GM18520 (cell line): ENCODE data around the gene TRAF4.
"Not testable (repeated sequence)": the region's sequence is repeated elsewhere in the genome, so short reads cannot be mapped to it uniquely, and the experiment has no call there.

Experiments
- ATAC-seq: cut with Tn5 transposase; IDR thresholded peaks from one replicate; pipeline ENCODE4 v1.9.1; 2021; ENCODE audit not compliant: unreplicated experiment

TRAF4 gene

GRCh38 chr17:28712705-28713415 is 31.0 kb upstream of the TRAF4 start:
- no peak for ATAC-seq

GRCh38 chr17:28714281-28714680 is 29.5 kb upstream of the TRAF4 start:
- ATAC-seq, result no peak

- ATAC-seq, result no peak
Observed at GRCh38 chr17:28715217-28715616, 28.6 kb upstream of the TRAF4 start.

- ATAC-seq, result no peak
Observed at GRCh38 chr17:28716740-28717577, 26.9 kb upstream of the TRAF4 start.

- no peak for ATAC-seq
Observed at GRCh38 chr17:28717578-28718332, 26.1 kb upstream of the TRAF4 start, which contains the start of gene RAB34. TSS of gene RAB34 (minus strand) at chr17:28717868. CDS start at chr17:28717266, 602 bp downstream.

GRCh38 chr17:28718333-28719020 is 25.3 kb upstream of the TRAF4 start:
- no peak for ATAC-seq

- ATAC-seq, result no peak
Observed at GRCh38 chr17:28719021-28719433, 24.8 kb upstream of the TRAF4 start.

- ATAC-seq, result no peak
Observed at GRCh38 chr17:28720247-28720996, 23.4 kb upstream of the TRAF4 start.

- ATAC-seq, result not testable (repeated sequence)
Observed at GRCh38 chr17:28720997-28721329, 22.8 kb upstream of the TRAF4 start.

- ATAC-seq, result no peak
Observed at GRCh38 chr17:28722417-28723158, 21.2 kb upstream of the TRAF4 start.

GRCh38 chr17:28723159-28723835 is 20.5 kb upstream of the TRAF4 start:
- no peak for ATAC-seq

GRCh38 chr17:28723836-28724499 is 19.8 kb upstream of the TRAF4 start:
- ATAC-seq, result not testable (repeated sequence)

- ATAC-seq, result no peak
Observed at GRCh38 chr17:28724500-28725165, 19.2 kb upstream of the TRAF4 start.

- ATAC-seq, result no peak
Observed at GRCh38 chr17:28725166-28725659, 18.6 kb upstream of the TRAF4 start.

GRCh38 chr17:28725660-28726225 is 18.1 kb upstream of the TRAF4 start:
- no peak for ATAC-seq

- no peak for ATAC-seq
Observed at GRCh38 chr17:28726226-28726626, 17.6 kb upstream of the TRAF4 start, which contains the start of gene TLCD1. TSS of gene TLCD1 (minus strand) at chr17:28726233. CDS start at chr17:28726097, 136 bp downstream.
